Activated T-cell treated with anti-CD3 and anti-CD28 coated beads for 1 hour (primary cell): ENCODE measurements around the gene RBM11.

ENCODE experiments used
- DNase-seq: peaks from one replicate; pipeline ENCODE4 v3.0.0-alpha.2; 2020; ENCODE audit warnings: low read depth

The RBM11 gene

DNA sequence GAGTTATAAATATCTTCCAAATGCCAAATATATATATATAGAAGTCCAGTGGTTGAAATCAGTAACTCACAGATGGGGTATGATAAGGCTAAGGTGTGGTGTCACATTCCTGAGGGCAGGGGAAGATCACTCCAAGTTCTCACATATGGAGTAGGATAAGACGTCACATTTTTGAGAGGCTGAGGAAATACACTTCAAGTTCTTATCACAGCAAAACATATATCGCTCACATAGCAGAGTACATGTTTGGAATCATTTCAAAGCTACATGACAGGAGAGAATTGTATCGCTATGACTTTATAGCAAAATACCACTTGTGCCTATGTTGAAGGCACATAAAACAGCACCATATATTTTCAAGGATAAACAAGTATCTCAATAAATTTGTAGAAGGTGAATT is 55.1 kb downstream of the RBM11 start:
- DNase-seq, result no peak

DNA sequence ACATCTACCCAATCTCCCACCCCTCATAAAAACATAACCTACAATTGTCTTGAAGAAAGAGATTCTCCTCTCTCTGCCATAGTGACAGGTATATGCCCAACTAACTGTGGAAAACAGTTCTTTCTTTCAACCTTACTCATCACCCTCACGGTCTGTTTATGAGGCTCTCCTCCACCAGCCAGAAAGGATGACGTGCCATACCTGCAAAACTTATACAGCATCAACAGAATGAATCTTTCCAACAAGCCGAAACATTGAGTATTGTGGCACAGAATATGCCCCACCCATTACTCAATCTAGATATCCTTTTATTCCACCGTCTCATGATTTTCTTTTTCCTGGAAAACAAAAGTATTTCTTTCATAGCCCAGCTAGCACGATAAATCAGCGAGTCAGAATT is 55.7 kb downstream of the RBM11 start:
- DNase-seq, result no peak

DNA sequence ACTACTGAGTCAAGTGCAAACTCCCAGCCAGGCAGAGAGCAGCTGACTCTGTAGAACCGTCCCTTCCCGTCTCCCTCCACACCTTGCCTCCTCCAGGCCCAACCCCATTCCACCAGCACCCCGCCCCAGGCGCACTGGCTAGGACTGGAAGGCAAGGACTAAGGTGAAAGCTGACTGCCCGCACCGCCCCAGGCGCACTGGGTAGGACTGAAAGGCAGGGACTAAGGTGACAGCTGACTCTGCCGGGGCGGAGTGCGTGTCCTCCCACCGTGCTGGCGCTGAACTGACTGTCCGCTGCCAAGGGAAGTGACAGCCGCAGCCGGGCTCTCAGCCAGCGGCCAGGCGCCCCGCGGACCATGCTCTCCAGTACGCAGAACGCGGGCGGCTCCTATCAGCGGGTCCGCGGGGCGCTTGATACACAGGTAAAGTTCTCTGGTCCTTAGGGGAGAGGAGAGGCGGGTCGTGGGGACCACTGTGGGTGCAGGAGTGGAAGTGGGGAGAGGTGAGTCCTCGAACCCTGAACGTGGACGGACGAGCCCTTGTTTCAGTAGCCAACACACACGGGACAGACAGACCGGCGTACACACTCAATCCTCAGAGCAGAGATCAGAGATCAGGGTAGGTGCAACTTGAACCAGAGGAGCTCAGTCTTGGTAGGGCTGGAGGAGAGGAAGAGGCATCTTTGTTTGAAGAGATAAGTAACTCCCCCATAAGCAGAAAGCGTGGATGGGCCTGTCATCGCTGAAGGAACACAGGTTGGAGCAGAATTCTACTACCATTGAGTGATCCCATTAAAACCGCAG is 58.0 kb downstream of the RBM11 start:
- no peak for DNase-seq

DNA sequence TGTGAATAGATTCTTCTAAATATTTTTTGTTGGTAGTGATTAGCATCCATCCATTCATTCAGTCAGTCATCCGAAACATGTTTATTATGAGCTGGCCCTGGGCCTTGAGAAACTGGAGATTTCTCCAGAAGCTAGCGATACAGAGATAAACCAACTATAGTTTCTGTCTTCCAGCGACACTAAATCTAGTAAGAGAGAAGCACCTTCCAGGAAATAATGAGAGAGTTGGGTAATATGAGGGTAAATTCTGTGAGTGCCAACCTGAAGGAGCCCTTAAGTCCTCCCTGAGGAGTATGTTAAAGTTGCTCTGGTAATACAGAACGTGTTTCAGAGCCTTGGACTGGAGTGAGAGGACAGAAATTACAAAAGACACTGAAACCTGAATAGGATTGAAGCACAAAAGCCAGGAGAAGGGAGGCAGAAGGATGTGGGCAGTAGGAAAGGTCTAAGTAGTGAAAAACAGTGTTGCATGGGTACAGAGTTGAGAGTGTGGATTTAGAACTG is 59.8 kb downstream of the RBM11 start:
- no peak for DNase-seq
